ENCODE results near the gene PPP2R2C.

- TF ChIP-seq CTCF (conservative IDR thresholded peaks at IDR 0.05; ENCODE audit: low read length) = no peak
- no peak for TF ChIP-seq EZH2phosphoT487 (IDR thresholded peaks at IDR 0.05; ENCODE audit: borderline replicate concordance)
These were observed 6.3 kb upstream of the PPP2R2C start for GRCh38 chr4:6478546-6479220.
